Measurements from ENCODE around the gene CSMD2. TPM values are rescaled to one million over a fixed set of nuclear protein-coding genes. Genes with fewer than 3 reads are reported as not detected.

CSMD2 gene
- total RNA-seq, 1 donor from 2014 or later = 2.6 TPM

- Histone ChIP-seq H3K4me1 (no peaks in the 10 kb centered on the region), H3K4me3 (no peak overlapping the region), H3K27ac (no peak overlapping the region), H3K9ac (no peak overlapping the region), H3K79me2 (ENCODE audit: low read depth) (no peaks in the 10 kb centered on the region), H4K20me1 (ENCODE audit: low read depth) (no peaks in the 10 kb centered on the region), H3K4me2 (no peak overlapping the region), H3K27me3 (no peaks in the 10 kb centered on the region), H3K9me3 (ENCODE audit: low read depth) (no peaks in the 10 kb centered on the region), H3F3A (ENCODE audit: low read depth) (no peaks in the 10 kb centered on the region), H3K36me3 (no peaks in the 10 kb centered on the region), H2AFZ (replicated peaks) (no peak overlapping the region)
- H3K27me3 Mint-ChIP-seq (ENCODE audit: insufficient read depth, low read depth) = peaks cover 2% of the 10 kb centered on the region
- peaks cover 2% of the 10 kb centered on the region for H3K36me3 Mint-ChIP-seq
- H3K9me3 Mint-ChIP-seq = no peaks in the 10 kb centered on the region
- H3K27ac Mint-ChIP-seq = no peak overlapping the region
- no peak for DNase-seq (ENCODE audit: low spot score)
- TF ChIP-seq CTCF (IDR thresholded peaks at IDR 0.05) = no peak
- TF ChIP-seq EZH2 (IDR thresholded peaks at IDR 0.05) = no peak
- TF ChIP-seq EZH2phosphoT487 (IDR thresholded peaks at IDR 0.05) = no peak
- H3K4me3 Mint-ChIP-seq = no peak overlapping the region
- no peaks in the 10 kb centered on the region for H3K4me1 Mint-ChIP-seq
Observed at GRCh38 chr1:33716976-33717688, 447.9 kb downstream of the CSMD2 start.

GRCh38 chr1:33715195-33715811 lies 449.7 kb downstream of the CSMD2 start:
- H3K36me3 Mint-ChIP-seq = peaks cover 2% of the 10 kb centered on the region
- TF ChIP-seq CTCF (IDR thresholded peaks at IDR 0.05) = no peak
- no peak for TF ChIP-seq EZH2phosphoT487 (IDR thresholded peaks at IDR 0.05)
- no peak for TF ChIP-seq EZH2 (IDR thresholded peaks at IDR 0.05)
- peaks cover 2% of the 10 kb centered on the region for H3K27me3 Mint-ChIP-seq (ENCODE audit: insufficient read depth, low read depth)
- Histone ChIP-seq H3K36me3 (no peaks in the 10 kb centered on the region), H3K27me3 (no peaks in the 10 kb centered on the region), H3K4me2 (no peak overlapping the region), H3K4me3 (no peak overlapping the region), H3K79me2 (ENCODE audit: low read depth) (no peaks in the 10 kb centered on the region), H2AFZ (replicated peaks) (no peak overlapping the region), H4K20me1 (ENCODE audit: low read depth) (no peaks in the 10 kb centered on the region), H3F3A (ENCODE audit: low read depth) (no peaks in the 10 kb centered on the region), H3K4me1 (no peaks in the 10 kb centered on the region), H3K9ac (no peak overlapping the region), H3K9me3 (ENCODE audit: low read depth) (no peaks in the 10 kb centered on the region), H3K27ac (no peak overlapping the region)
- H3K9me3 Mint-ChIP-seq = no peaks in the 10 kb centered on the region
- no peak overlapping the region for H3K4me3 Mint-ChIP-seq
- H3K27ac Mint-ChIP-seq = no peak overlapping the region
- no peak for DNase-seq (ENCODE audit: low spot score)
- H3K4me1 Mint-ChIP-seq = peaks cover 5% of the 10 kb centered on the region

- Histone ChIP-seq H3K4me1 (no peaks in the 10 kb centered on the region), H3F3A (ENCODE audit: low read depth) (no peaks in the 10 kb centered on the region), H3K4me2 (no peak overlapping the region), H3K27ac (no peak overlapping the region), H4K20me1 (ENCODE audit: low read depth) (no peaks in the 10 kb centered on the region), H3K36me3 (no peaks in the 10 kb centered on the region), H3K4me3 (no peak overlapping the region), H3K9ac (no peak overlapping the region), H3K79me2 (ENCODE audit: low read depth) (no peaks in the 10 kb centered on the region), H3K9me3 (ENCODE audit: low read depth) (no peaks in the 10 kb centered on the region), H2AFZ (replicated peaks) (no peak overlapping the region), H3K27me3 (no peaks in the 10 kb centered on the region)
- Mint-ChIP-seq H3K36me3 (peaks cover 2% of the 10 kb centered on the region), H3K9me3 (no peaks in the 10 kb centered on the region), H3K27ac (no peak overlapping the region), H3K27me3 (ENCODE audit: insufficient read depth, low read depth) (peaks cover 2% of the 10 kb centered on the region), H3K4me3 (no peak overlapping the region), H3K4me1 (peaks cover 12% of the 10 kb centered on the region)
- DNase-seq (ENCODE audit: low spot score) = no peak
- no peak for TF ChIP-seq CTCF (IDR thresholded peaks at IDR 0.05)
- no peak for TF ChIP-seq EZH2phosphoT487 (IDR thresholded peaks at IDR 0.05)
- no peak for TF ChIP-seq EZH2 (IDR thresholded peaks at IDR 0.05)
Observed at GRCh38 chr1:33714421-33714820, 450.6 kb downstream of the CSMD2 start.

Data from neural progenitor cell (in vitro differentiated cells).